SKM-1 (cell line): ENCODE results near the gene SETX.

Experiments
- DNase-seq: peaks from one replicate; lab custom pipeline; 2025; ENCODE audit not compliant: unreplicated experiment; lab: John Stamatoyannopoulos, UW

Gene SETX

DNA sequence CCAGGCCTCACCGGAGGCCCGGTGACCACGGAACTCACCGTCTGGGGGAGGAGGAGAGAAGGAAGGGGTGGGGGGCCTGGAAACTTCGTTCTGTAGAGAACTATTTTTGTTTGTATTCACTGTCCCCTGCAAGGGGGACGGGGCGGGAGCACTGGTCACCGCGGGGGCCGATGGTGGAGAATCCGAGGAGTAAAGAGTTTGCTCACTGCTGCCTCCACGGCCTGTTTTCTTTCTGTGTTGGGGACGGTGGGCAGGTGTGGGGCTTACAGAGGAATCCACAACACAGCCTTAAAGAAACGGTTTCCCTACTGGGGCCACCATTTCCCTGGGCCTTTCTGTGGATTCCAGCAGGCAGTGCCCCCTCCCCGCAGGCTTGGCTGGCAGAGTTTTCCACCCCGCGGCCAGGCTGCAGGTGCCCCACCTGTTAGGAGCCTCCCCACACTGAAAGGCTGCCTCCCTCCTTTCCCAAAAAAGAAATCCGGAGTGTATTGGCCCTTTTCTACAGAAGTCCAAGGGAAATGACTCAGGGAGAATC, 112.1 kb downstream of the SETX start:
- no peak for DNase-seq

GRCh38 chr9:132241840-132242620, 112.8 kb downstream of the SETX start:
- DNase-seq: peak; percentile 11

- no peak for DNase-seq
Observed at GRCh38 chr9:132241483-132241839, 113.3 kb downstream of the SETX start.

- peak; percentile 97 for DNase-seq
Observed at GRCh38 chr9:132240841-132241482, 113.8 kb downstream of the SETX start.

- no peak for DNase-seq
Observed at GRCh38 chr9:132239999-132240840, 114.6 kb downstream of the SETX start.

DNA sequence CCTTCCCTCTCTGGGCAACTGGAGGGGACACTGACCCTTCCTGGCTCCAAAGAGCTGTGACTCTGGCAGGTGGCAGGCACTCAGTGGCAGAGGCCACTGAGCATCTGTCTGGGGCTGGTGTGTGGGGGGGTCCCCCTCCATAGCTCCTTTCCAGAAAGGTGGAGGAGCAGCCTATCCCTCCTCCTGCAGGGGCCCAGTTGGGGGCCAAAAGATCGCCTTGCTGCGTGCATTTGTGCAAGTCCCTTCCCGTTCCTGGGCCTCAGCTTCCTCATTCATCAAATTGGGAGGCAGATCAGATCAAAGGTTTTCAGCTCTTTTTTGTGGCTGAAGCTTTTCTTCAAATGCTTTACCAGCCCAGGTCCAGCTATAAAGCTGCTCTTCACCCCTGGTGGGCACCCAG, 115.3 kb downstream of the SETX start:
- no peak for DNase-seq

DNA sequence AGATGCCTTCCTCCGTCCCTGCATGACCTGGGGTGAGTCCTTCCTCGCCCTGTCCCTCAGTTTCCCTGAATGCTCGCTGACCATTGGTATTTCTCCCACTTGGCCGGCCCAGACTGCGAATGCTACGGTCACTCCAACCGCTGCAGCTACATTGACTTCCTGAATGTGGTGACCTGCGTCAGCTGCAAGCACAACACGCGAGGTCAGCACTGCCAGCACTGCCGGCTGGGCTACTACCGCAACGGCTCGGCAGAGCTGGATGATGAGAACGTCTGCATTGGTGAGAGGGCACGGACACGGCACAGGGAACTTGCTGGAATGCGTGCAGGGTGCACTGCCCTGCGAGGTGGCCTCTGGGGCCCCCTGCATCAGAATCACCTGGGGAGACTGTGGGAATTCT, 115.8 kb downstream of the SETX start:
- no peak for DNase-seq

- DNase-seq: no peak
Observed at GRCh38 chr9:132238026-132238972, 116.5 kb downstream of the SETX start.

GRCh38 chr9:132237481-132237880, 117.3 kb downstream of the SETX start:
- DNase-seq: no peak

DNA sequence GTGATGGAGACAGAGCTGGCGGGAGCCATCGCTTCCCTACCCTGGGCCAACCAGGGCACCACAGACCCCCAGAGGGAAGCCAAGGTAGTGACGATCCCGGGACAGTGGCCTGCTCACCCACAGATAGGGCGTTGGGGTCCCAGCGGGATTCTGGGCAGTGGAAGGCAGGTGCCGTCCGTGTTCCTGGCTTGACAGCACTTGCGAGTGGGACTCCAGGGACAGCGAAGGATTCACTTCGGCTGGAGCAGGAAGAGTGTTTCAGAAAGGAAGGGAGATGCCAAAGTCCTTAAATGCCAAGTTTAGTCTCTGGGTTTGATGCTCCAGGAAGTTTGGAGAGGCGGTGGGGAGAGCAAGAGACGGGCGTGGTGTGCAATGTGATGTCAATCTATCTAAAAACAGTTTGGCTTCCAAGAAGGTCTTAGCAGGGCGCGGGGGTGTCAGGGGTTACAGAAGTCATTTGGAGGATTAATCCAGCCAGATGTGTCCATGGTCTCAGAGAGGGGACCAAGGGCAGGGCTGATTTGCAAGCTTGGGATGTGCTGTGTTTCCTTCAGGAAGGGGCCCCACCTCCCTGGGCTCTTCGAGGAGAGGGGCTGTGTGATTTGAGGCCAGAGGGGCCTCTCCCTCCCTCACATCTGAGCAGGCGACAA, 118.0 kb downstream of the SETX start:
- DNase-seq: no peak

GRCh38 chr9:132235894-132236661, 118.7 kb downstream of the SETX start:
- DNase-seq: peak; percentile 32

- DNase-seq: no peak
Observed at GRCh38 chr9:132235125-132235524, 119.7 kb downstream of the SETX start.

- DNase-seq: no peak
Observed at GRCh38 chr9:132234535-132234934, 120.3 kb downstream of the SETX start.

DNA sequence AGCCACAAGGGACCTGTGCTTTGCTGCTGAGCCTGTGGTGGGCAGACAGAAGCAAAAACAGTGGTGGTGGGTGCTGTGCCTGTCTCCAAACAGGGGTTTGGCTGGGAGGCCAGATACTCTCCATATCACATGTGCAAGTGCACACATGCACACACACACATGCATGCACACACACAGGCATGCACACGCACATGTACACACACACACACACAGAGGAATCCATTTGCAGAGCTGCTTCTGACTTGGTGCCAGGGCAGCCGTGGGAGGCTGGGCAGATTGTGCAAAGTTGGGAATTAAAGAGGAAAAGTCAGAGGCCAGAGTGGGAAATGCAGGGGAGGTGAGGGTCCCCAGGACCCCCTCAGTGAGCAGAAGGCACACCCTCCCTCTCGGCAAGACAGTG, 121.6 kb downstream of the SETX start:
- DNase-seq: no peak

- no peak for DNase-seq
Observed at GRCh38 chr9:132232522-132232921, 122.3 kb downstream of the SETX start.

DNA sequence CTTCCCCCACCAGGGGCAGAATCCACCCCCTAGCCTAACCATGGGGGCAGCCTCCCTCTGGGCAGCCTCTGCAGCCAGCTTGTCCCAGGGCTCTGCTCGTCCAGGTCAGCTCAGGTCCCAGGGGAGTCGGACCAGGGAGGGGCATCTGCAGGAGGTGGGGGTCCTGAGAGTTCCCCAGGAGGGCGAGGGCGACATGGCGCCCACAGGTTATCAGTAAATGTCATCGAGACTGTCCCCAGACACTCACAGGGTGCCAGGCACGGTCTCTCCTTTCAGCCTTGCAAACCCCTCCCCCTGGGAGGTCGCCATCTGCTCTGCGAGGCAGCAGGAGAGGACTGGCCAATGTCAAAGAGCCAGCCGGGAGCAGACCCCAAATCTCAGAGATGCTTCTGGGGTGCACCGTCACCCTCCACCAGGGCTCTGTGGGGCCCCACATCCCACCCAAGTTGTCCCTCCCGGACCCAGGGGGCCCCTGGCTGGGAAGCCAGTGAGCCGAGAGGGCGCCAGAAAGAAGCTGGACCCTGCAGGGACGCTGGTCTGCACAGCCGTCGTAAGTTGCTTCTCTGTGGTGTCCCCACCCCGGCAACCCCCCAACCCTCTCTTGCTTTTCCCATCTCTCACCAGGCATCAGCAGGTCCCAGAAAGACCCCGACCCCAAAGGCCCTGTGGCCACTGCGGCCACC, 123.6 kb downstream of the SETX start:
- DNase-seq: no peak

DNA sequence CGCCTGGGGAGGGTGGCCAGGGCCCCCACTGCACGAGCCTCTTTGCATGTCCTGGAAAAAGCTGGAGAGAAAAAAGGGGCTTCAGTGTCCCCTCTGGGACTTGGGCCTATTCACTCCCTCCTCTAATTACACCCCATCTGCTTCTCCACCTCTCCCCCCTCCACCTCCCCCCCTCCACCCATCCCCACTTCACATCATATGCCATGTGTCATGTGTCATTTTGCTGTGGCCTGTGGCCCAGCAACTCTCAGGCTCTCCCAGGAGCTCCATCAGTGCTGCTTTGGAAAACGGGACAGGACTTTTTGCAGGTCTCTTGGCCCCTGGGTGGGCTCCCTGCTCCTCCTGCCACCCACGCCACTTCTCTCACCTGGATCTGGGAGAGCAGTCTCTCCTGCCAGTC, 124.2 kb downstream of the SETX start:
- DNase-seq: no peak

DNA sequence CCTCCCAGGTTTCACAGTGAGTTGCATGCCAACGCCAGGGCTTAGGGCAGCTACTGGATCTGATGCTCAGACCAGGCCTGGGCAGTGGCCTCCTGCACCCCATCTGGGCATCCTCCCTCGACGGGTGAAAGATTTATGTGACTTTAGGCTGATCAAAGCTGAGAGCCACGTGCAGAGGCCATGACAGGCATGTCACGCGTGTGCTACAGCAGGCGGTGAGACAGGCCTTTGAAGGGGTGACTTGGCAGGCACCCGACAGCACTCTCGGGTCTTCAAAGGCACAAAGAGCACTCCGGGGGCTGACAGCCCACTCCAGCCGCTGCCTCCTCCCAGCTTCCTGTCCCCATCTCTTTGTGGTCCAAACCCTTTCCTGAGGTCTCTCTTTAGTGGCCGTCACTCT, 126.7 kb downstream of the SETX start:
- no peak for DNase-seq
